GM20431 (cell line): ENCODE measurements around the gene ATL1.

Experiments
- in situ Hi-C: fragments of 300-500 bp; cut with MseI, MboI; formaldehyde crosslinking; loops from one replicate; pipeline ENCODE4 v1.15.0; 2020; ENCODE audit warnings: low sequenced_read_pairs; ENCODE audit not compliant: unreplicated experiment

ATL1 gene

GRCh38 chr14:50559990-50560930, at the start of gene ATL1:
Gene ATL1, plus strand, starts transcription at chr14:50560145. Its CDS starts 121 bp downstream, at chr14:50560266.
- in situ Hi-C loops, result no loop called here

GRCh38 chr14:50510157-50510556, 49.8 kb upstream of the ATL1 start:
- in situ Hi-C loops, result no loop called here

DNA sequence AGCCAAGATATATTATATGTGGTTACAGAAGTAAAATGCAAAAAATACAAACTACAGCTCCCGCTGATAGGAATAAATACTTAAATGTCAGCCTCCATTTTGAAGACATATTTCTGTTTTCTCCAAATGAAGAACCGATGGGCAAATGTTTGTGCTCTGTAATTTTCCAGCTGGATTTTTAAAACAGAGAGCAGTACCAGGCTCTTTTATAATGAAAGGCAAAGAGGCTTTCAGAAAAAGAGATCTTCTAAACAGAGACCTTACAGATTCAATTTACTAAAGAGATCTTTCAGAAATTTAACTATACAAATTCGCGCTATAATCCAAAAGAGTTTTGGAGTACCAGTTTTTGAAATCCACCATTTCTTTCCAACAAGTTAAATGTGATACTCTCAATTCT, 47.5 kb upstream of the ATL1 start:
- in situ Hi-C loops, result no loop called here

DNA sequence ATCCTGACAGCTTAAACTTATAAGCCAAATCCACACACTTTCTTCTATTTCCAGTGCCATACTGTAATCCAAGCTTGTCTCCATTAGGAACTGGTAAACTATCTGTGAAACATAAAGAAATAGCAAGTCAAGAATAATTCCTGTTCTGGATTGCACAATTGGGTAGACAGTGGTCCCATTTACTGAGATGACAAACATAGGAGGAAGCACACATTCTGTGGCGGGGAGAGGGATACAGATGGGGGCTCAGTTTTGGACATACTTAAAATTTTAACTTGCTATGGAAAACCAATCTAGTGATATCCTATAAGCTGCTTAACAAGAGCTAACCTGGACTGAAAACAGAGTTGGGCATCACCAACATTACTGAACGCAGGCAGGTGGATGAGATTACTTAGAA, 43.9 kb upstream of the ATL1 start:
- in situ Hi-C loops, result no loop called here

GRCh38 chr14:50520947-50521815, 38.8 kb upstream of the ATL1 start:
- in situ Hi-C loops, result no loop called here

- in situ Hi-C loops, result no loop called here
Observed at GRCh38 chr14:50521912-50522341, 38.0 kb upstream of the ATL1 start.

GRCh38 chr14:50523271-50524041, 36.5 kb upstream of the ATL1 start:
- in situ Hi-C loops, result no loop called here

DNA sequence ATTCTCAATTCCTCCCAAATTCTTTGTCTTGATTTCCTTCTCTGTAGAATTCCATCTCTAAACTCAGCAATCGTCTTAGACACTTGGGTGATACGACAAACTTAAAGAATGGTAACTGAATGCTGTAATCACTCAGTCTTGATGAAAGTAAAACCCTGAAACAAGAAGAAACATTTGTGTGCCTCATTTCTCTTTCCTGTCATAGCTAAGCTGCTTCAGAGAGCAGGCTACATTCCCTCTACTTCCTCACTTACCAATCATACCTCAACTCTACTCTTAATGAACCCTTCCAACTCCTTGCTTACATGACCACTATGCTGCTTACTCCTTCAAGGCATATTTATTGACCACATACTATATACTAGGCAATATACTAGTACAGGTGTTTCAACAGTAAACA, 35.9 kb upstream of the ATL1 start:
- in situ Hi-C loops, result no loop called here

DNA sequence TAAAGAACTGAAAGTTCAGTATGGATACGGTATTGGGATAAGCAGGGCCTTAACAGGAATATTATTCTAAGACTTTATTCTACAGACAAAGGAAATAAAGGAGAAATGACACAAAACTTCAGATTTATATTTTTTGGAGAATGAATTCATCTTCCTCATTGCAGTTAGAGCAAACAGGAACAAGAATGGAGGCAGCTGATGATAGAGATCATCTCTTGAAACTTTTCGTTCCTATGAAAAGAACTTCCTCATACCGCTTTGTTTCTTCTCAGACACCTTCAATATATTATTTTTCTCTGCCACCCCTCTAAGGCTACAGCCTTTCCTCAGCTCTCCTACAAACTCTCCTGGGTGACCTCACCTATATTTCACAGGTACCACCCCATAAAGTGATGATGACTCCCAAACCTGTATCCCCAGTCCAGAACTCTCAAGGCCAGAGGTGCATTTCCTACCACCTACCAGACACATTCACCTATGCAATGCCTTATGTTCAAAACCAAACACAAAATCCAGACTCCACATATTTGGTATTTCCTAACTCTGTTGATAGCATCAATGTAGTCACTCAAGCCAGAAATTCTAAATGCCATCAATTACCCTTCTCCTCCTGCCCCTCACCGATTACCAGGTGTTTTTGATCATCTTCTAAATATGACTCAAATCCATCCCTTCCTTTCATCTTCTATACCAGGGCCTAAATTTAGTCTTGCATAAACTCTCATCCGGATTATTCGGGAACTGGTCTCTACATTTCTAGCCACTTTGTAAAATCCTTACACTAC, 35.0 kb upstream of the ATL1 start:
- in situ Hi-C loops, result loop anchor here (25.0 kb wide), 1 partner anchor 188 kb away; no protein-coding TSS in a partner anchor

- in situ Hi-C loops, result loop anchor here (25.0 kb wide), 1 partner anchor 191 kb away; no protein-coding TSS in a partner anchor
Observed at GRCh38 chr14:50528000-50528399, 31.9 kb upstream of the ATL1 start.

- in situ Hi-C loops, result loop anchor here (25.0 kb wide), 1 partner anchor 192 kb away; no protein-coding TSS in a partner anchor
Observed at GRCh38 chr14:50529288-50530179, 30.4 kb upstream of the ATL1 start.

DNA sequence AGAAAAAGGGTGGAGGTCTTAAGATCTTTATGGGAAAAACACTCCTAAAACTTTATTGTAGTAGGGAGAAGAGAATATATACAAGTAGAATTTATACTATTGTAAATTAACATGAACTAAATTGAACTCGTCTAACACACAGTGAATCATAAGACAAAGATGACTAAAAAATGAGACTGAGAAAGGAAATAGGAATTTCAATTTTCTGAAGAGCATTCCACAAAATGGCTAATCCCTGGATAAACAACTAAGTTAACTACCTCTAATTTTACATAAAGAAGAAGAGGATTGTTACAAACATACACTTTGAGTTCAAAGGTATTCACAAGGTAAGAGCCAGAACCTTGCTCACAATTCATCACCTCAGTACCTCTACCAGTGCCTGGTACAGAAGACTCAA, 29.6 kb upstream of the ATL1 start:
- in situ Hi-C loops, result loop anchor here (25.0 kb wide), 1 partner anchor 193 kb away; no protein-coding TSS in a partner anchor

DNA sequence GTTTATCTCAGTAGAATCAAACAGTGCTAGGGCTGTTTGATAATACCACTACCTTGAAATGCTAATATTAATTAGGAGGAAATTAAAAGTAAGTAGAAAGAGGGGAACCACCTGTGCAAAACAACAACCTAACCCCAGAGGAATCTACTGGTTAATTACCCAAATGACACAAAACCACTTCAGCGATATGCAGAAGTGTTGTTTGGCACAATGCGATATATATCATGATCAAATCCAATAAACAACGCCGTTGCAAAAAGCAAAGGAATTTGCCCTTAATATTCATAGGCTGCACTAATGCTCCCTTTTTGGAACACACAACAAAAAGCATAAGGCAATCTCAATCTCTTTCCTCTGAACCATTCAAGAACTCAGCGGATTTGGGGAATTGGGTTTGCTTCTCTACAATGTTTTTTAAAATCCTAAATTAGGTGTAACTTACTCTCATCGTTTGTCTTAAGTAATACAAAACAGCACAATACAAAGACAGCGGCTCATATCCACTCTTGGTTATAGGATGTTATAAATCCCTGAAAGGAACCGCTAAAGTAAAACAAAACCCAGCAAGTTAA, 29.1 kb upstream of the ATL1 start:
- in situ Hi-C loops, result loop anchor here (25.0 kb wide), 1 partner anchor 194 kb away; no protein-coding TSS in a partner anchor

GRCh38 chr14:50531595-50532501, 28.1 kb upstream of the ATL1 start:
- in situ Hi-C loops, result loop anchor here (25.0 kb wide), 1 partner anchor 195 kb away; no protein-coding TSS in a partner anchor

- in situ Hi-C loops, result loop anchor here (25.0 kb wide), 1 partner anchor 195 kb away; no protein-coding TSS in a partner anchor
Observed at GRCh38 chr14:50532502-50533240, 27.3 kb upstream of the ATL1 start, which contains the start of gene MAP4K5. Gene MAP4K5, minus strand, starts transcription at chr14:50532569. Its CDS starts 520 bp downstream, at chr14:50532049.

DNA sequence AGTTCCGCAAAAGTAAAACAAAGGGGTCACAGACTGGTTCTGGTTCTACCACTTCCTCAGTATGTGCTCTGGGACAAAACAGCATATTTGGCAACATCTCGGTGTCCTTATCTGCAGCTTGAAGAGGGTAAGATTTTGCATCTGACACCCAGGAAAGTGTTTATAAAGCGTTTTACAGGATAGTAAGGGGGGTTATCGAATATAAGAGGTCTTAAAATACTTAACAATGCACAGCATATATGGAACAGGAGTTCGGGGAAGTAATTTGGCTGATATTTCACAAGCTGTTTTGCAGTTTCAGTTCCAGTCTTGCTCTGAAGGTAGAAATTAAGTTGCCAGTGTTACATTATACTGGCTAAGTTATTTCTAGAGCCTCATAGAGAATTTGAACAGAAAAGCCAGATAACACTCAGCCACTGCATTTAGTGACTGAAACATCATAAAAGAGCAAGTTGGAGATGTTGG, 26.7 kb upstream of the ATL1 start:
- in situ Hi-C loops, result loop anchor here (25.0 kb wide), 1 partner anchor 196 kb away; no protein-coding TSS in a partner anchor
